ENCODE data around the gene POLR2I.
"Not testable (repeated sequence)": the region's sequence is repeated elsewhere in the genome, so short reads cannot be mapped to it uniquely, and the experiment has no call there.

The POLR2I gene

DNA sequence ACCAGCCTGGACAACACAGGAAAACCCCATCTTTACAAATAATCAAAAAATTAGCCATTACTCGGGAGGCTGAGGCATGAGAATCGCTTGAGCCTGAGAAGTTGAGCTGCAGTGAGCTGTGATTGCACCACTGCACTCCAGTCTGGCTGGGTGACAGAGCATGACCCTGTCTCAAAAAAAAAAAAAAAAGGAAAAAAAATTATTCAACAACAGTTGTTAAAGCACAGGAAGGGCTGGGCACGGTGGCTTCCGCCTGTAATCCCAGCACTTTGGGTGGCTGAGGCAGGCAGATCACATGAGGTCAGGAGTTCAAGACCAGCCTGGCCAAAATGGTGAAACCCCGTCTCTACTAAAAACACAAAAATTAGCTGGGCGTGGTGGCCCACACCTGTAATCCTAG is 16.5 kb upstream of the POLR2I start:
- not testable (repeated sequence) for DNase-seq (ENCODE audit: low read depth)

DNA sequence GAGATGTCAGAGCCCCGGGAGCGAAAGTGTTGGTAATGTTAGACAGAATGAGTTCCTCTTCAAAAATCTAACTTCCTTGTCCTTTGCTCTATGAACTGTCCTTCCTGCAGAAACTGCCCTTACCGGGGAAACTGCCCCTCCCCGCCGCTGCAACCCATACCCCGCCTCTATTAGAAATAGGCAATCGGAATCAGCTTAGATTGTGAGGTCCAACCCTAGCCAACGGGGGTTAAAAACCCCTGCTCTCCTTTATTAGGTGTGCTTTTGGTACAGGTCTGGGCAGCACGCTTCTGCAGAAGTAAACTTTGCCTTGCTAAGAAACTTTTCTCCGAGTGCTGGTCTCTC is 13.7 kb upstream of the POLR2I start:
- DNase-seq (ENCODE audit: low read depth): no peak

DNA sequence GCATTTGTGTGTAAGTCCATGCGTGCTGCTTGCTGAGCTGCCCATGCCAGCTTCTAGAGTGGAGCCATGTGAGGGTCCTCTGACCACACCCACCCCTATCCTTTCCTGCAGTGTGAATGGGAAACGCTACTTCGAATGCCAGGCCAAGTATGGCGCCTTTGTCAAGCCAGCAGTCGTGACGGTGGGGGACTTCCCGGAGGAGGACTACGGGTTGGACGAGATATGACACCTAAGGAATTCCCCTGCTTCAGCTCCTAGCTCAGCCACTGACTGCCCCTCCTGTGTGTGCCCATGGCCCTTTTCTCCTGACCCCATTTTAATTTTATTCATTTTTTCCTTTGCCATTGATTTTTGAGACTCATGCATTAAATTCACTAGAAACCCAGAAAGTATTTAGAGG is 10.9 kb upstream of the POLR2I start:
- DNase-seq (ENCODE audit: low read depth): no peak

DNA sequence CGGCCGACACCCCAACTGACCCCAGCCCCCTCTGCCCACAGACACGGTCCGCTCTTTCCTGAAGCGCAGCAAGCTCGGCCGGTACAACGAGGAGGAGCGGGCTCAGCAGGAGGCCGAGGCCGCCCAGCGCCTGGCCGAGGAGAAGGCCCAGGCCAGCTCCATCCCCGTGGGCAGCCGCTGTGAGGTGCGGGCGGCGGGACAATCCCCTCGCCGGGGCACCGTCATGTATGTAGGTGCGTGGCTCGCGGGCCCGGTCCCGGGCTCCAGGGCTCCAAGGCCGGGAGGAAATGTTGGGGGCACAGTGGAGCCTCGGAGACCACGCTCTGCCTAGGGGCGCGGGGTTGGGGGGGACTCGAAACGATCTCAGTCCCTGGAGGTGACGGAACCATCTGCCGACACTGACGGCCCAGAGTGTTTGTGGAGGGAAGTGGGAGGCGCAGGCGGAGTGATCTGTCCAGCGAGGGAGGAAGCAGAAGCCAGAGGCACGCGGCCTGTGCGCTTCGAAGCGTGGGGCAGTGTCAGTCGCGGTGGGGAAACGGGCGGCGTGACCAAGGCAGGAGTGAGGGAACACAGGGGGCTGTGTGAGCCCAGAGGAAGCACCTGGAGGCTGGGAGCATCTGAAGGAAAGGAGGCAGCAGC is 6.9 kb upstream of the POLR2I start:
- DNase-seq (ENCODE audit: low read depth): no peak

DNA sequence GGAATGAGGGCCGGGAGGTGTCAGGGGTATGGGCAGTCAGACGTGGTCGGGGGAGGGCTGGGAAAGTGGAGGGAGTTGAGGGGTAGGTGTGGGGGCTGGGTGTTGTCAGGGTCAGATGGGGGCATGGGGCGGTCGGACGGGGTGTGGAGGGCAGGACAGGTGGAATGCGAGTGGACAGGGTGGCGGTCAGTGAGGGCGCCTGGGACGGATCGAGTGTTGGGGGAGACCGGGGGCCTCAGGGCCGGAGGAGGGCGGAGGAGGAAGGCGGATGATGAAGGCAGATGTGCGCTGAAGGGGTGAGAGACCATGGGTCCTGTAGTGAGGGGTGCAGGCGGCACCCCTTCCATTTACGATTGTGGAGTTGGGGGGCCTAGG is 6.3 kb upstream of the POLR2I start:
- no peak for DNase-seq (ENCODE audit: low read depth)

DNA sequence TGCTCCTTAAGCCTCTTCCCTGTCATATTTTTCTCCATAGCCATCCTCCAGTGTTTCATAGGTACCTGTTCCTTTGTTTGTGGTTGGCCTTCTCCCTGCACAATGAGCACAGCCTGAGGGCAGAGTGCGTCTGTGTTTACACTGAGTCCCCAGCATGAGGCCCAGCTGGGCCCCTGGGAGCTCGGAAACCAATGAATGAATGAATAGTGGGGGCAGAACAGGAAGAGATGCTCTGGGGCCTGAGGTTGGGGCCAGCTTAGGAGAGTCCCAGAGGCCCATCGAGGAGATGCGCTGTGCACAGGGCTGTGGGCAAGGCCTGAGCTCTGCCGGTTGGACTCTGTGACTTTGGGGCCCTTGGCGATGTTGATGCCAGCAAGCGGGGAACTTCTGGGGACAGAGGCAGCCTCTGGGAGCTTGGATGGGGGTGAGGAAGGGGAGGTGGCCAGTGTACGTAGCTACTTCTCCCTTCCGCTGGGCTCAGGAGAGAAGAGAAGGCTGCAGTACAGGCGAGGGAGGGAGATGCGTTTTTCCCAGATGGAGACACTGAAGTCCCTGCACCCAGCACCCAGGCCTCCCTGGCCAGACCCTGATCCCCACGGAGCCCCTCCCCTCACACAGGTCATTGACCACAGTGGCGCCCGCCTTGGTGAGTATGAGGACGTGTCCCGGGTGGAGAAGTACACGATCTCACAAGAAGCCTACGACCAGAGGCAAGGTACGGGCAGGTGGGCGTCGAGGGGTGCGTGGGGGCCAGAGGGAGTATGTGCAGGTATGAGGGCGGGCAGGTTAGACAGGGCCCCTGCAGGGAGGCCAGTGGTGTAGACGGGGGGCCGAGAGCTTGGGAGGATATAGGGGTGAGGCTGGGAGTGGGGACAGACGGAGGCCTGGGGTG is 5.7 kb upstream of the POLR2I start:
- DNase-seq (ENCODE audit: low read depth): no peak

DNA sequence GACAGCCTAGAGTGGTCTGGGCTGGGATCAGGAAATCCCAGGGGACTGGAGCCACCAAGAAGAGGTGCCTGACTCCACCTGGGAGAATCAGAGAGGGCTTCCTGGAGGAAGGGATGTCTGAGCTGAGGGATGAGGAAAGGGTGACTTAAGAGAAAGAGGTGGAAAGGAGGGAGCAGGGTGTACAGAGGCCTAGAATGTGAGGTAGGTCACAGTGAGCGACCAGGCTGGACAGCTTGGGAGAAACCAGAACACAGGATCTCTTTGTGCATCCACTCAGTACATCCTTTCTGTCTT is 1.6 kb upstream of the POLR2I start:
- DNase-seq (ENCODE audit: low read depth): no peak

DNA sequence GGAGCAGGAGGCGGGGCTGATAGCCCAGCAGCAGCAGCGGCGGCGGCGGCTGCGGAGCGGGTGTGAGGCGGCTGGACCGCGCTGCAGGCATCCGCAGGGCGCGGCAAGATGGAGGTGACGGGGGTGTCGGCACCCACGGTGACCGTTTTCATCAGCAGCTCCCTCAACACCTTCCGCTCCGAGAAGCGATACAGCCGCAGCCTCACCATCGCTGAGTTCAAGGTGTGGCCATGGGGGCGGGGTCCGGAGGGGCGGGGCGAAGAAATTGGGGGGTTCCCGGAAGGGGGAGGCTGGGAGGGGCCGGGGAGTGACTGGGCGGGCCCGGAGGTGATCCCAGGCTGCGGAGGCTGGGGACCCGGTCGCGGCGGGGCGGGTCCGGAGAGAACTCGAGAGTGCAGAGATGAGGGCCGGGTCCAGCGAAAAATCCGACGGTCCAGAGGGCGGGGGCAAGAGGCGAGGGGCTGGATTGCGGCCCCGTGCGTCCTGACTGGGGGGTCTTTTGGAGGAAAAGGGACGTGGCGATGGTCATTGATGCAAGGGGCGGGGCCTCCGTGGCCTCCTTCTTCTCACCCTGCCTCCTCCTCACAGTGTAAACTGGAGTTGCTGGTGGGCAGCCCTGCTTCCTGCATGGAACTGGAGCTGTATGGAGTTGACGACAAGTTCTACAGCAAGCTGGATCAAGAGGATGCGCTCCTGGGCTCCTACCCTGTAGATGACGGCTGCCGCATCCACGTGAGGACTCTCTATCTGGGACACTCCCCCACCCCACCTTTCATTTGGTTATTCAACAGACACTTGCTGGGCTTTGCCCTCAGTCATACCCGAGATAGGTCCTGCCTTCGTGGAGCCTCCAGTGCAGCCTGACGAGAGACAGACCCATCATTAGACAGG is 1.0 kb upstream of the POLR2I start, which contains the start of gene TBCB:
Gene TBCB (plus strand): TSS at position 16 of the 891 bp plus-strand sequence. CDS start 93 bp downstream, at position 109.
- no peak for DNase-seq (ENCODE audit: low read depth)

DNA sequence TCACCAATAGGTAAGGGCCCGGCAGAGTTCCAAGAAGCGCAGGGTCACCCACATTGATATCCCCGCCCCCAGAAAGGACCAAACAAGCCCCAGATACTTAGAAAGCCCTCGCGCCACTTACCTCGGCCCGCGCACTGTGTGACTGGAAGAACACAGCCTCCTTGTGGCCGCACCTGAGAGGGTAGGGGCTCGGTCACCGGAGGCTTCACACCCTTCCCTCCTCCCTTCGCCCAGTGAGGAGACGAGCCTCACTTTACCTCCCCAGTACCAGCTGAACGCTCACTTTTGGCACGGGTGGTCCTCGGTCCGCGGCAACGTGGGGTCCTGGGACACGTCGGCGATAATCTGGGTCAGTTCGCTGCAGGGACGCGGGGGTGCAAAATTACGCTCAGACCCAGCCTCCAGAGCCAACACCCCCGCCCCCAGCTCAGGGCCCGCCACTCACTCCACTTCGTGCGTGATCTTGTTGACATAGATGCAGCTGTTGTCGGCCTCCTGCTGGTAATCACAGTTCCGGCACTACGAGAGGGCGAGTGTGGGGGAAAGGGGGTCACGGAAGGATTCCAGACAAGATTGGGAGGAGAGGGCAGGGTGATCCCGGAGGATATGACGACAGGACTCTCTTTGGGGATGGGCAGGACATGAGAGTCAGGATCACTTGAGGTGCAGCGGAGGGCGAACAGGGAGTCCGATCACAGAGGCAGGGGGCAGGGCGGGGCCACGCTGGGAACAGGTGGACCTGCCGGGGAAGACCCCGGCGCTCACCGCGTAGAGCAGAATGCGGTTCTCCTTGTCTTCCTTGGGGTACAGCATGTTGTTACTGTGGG is 568 bp downstream of the POLR2I start:
- no peak for DNase-seq (ENCODE audit: low read depth)

DNA sequence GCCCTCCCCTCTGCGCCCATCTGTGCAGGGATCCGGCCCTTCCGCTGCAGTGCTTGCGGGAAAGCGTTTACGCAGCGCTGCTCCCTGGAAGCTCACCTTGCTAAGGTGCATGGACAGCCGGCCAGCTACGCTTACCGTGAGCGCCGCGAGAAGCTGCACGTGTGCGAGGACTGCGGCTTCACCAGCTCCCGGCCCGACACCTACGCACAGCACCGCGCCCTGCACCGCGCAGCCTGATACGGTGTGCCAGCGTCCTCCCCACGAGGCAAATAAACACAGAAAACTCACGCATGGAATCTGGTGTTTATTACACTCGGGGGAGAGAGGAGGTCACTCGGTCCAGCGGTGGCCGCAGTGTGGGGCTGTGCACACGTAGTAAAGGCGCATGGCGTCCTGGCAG is 1.2 kb downstream of the POLR2I start:
- no peak for DNase-seq (ENCODE audit: low read depth)

DNA sequence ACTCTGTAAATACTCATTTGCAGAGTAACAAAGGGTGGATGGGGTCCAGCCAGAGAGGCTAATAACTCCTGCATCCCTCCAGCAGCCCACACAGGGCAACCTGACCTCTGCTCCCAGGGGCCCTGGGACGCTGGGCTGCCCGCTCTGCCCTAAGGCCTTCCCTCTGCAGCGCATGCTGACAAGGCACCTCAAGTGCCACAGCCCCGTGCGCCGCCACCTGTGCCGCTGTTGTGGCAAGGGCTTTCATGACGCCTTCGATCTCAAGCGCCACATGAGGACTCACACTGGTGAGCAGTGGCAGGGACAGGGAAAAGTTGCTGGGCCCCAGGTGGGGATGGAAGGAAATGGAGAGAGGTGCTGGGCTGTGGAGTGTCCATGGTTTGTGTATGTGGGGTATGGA is 2.0 kb downstream of the POLR2I start:
- DNase-seq (ENCODE audit: low read depth): no peak

DNA sequence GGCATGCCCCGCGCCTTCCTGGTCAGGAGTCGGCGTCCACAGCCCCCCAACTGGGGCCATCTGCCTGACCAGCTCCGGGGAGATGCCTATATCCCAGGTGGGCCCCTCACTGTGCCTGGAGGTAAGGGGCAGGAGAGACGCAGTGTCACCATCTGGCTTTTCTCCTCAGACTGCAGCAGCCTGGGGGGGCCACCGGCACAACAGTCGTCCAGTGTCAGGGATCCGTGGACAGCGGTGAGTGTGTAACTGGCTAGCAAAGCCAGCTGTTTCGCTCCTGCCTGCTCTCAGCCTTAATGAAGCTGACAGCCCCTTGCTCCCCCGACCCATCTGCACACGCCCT is 3.5 kb downstream of the POLR2I start:
- no peak for DNase-seq (ENCODE audit: low read depth)

DNA sequence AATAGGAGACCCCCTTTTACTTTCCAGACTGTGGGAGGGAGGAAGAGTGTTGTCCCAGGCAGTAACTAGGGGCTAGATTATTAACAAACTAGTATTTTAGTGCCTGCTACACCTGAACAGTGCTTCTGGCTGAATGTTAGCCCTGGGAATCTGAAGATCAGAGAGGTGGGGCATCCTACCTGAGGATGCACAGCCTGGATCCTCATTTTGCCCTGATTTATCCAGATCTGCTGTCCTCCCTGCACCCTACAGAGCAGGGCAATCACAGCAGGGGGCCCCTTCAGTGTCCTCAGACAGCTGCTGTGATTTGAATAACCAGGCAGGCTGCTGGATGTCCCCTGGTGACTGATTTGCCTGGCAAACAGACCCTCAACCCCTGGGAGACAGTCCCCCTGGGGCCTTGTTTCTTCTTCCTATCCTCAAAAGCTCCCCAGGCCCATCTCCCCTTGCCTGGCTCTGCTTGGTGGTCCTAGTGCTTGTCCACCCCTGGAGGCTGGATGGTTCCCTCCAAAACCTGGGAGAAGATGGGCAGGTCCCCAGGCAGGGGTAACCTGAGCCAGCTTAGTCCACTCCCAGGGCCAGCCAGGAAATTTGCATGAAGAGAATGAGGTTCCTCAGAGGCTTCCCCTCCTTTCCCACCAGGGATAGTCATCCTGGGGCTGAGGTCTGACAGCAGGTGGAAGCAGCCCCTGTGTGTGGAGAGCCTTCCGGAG is 4.0 kb downstream of the POLR2I start, which contains the start of gene OVOL3:
Gene OVOL3 (plus strand): TSS at position 657 of the 713 bp plus-strand sequence. CDS start 60 bp downstream, outside the sequence.
- no peak for DNase-seq (ENCODE audit: low read depth)

DNA sequence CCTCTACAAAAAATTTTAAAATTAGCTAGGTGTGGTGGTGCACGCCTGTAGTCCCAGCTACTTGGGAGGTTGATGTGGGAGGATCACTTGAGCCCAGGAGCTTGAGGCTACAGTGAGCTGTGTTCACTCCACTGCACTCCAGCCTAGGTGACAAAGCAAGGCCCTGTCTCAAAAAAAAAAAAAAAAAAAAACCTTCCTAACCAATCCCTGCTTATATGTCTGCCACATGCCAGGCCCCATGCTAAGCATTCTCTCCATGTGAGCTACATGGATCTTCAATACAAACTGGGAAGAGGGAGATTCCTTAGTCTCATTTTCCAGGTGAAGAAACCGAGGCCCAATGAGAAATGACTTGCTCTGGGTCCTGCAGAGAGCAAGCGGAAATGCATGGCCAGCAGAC is 6.0 kb downstream of the POLR2I start:
- no peak for DNase-seq (ENCODE audit: low read depth)

DNA sequence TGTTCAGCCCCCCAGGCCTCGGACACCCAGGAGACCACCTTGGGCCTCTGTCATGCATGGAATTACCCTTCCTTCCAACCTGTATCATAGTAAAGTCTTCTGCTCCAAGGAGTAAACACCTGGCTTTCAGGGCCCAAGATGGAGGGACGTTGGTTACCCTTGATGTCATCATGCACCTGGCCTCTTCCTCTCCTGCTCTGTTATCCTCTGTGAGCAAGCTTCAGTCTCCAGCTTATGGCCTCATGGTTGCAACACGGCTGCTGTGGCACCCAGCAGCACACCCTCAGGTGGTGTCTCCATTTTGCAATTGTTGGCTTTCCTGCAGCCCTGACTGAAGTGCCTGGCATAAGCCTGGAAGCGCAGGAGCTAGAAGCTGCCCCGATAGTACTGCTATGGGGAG is 7.7 kb downstream of the POLR2I start:
- DNase-seq (ENCODE audit: low read depth): no peak

DNA sequence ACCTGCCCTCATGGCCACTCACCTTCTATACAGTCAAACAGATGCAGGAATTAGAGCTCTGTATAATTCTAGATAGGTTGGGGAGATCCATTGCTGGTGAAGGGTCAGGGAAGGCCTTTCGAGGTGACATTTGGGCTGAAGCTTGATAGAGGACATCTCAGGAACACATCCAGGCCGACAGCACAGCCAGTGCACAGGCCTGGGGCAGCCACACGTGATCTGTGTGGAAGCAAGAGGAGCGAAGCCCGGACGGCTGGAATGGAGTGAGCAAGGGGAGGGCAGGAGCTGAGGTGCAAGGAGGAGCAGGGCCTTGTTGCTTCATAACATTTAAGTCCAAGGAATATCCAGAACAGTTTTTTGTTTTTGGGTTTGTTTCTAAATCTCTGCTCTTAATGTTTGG is 8.2 kb downstream of the POLR2I start:
- no peak for DNase-seq (ENCODE audit: low read depth)

DNA sequence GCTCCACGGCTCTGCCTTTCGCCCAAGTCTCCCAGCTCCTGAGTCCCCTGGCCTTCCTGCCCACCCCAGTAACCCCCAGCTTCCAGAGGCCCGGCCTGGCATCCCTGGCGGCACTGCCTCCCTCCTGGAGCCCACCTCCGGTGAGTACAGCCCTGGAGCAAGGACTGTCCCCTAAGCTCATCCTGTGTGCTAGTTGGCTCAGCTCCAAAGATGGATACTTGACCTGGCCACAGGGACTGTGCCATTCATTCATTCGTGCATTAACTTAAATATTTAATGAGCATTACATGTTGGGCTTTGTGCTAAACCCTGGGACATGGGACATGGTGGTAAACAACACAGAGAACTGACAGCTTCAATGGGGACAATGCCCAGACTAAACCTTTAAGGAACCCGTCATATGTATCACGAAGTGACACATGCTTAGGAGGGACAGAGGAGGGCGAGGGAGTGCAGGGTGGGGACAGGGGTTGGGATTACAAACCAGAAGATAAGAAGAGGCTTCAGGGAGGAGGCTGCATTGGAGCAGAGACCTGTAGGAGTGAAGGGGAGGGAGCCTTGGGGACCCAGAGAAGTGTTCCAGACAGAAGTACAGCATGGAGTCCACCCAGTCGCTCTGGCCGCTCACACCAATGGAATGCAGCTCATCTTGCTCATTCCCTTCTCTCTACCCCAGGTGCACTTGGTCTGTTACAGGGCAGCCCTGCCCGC is 10.7 kb downstream of the POLR2I start:
- DNase-seq (ENCODE audit: low read depth): no peak

DNA sequence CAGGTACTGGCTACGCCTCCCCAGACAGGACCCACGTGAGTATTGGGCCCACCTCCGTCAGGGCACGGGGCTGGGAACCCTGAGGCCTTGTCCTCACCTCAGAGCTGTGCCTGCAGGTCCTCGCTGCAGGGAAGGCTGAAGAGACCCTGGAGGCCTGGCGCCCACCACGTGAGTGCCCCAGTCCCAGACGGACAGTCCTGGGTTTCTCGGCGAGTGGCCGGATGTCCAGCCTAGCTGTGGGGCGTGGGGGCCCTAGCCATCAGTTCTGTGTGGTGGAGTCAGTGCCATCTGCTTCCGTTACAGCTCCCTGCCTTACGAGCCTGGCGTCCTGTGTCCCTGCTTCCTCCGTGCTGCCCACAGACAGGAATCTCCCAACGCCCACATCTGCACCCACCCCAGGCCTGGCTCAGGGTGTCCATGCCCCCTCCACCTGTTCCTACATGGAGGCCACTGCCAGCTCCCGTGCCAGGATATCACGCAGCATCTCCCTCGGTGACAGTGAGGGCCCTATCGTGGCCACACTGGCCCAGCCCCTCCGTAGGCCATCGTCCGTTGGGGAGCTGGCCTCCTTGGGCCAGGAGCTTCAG is 11.5 kb downstream of the POLR2I start:
- no peak for DNase-seq (ENCODE audit: low read depth)

DNA sequence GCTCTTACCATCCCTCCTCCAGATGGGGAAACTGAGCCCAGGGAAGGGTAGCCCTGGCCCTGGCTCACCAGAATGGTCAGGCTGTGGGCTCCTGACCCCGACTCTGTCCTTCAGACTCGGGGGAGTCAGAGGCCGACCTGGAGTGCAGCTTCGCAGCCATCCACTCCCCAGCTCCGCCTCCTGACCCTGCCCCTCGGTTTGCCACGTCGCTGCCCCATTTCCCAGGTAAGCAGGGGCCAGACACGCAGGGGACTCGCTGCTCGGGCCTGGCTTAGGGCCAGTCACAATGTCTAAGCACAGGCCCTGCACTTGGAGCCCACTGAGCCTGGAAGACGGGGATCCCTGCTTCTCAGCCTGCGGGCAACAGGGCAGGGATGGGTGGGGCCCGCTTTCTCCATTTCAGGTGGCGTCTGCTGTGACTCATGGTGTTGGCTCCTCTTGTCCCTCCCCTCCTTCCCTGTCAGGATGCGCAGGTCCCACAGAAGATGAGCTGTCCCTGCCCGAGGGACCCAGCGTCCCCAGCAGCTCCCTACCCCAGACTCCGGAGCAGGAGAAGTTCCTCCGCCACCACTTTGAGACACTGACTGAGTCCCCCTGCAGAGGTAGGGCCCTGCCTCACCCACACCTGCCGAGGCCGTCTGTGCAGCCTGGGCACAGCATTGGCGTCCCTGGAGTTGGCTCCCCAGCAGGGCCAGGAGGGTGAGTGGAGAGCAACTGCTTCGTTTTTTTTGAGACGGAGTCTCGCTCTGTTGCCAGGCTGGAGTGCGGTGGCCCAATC is 12.9 kb downstream of the POLR2I start:
- no peak for DNase-seq (ENCODE audit: low read depth)

DNA sequence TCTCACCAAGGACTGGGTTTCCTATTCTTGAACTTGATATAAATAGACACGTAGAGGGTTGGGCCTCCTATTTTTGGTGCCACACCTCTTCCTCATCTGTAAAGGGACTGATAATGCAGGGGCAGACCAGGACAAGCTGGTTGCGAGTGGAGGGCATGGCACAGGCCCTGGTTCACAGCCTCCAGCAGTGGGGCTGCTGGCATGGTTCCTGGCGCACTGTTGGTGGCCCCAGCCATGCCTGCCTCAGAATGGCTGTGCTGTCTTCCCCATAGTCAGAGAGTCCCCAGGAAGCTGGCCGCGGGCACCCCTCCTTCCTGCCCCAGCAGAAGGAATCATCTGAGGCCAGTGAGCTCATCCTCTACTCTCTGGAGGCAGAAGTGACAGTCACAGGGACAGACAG is 14.2 kb downstream of the POLR2I start:
- DNase-seq (ENCODE audit: low read depth): no peak

Measured in HS-5 (cell line).